Fibroblast of lung (primary cell): Measurements from ENCODE around the gene TSHZ1. TPM values are rescaled to one million over a fixed set of nuclear protein-coding genes. Genes with fewer than 3 reads are reported as not detected.

ENCODE experiments used
- DNase-seq, 2 donors: peaks; one replicate each; pipeline versions ENCODE4 v3.0.0 to v3.0.0-alpha.2; 2010; ENCODE audit warnings: low read depth in 2 of 2
- H2AFZ ChIP-seq: 2 replicates; pipeline ENCODE4 v1.5.1; 2012; ENCODE audit warnings: low read length, control low read depth, inconsistent platforms
- H3K27ac ChIP-seq: 2 replicates; pipeline ENCODE4 v1.5.1; 2011; ENCODE audit warnings: low read length, control low read depth; ENCODE audit not compliant: insufficient read depth
- H3K27me3 ChIP-seq: 2 replicates; pipeline ENCODE4 v1.5.1; 2011; ENCODE audit warnings: mild to moderate bottlenecking, low read length; ENCODE audit not compliant: control insufficient read depth, insufficient read depth
- H3K36me3 ChIP-seq: 2 replicates; pipeline ENCODE4 v1.5.1; 2011; ENCODE audit warnings: low read length; ENCODE audit not compliant: control insufficient read depth, insufficient read depth
- H3K4me1 ChIP-seq: 2 replicates; pipeline ENCODE4 v1.5.1; 2011; ENCODE audit warnings: low read length; ENCODE audit not compliant: control insufficient read depth, insufficient read depth; ENCODE audit errors: extremely low read depth
- H3K4me2 ChIP-seq: 2 replicates; pipeline ENCODE4 v1.5.1; 2011; ENCODE audit warnings: low read length, control low read depth; ENCODE audit not compliant: insufficient read depth; ENCODE audit errors: extremely low read depth
- H3K4me3 ChIP-seq, 4 experiments: fragments of 200-600 bp in 1 of 4; sonication (generic) in 1 of 4; replicated peaks in 1 of 4; 2 replicates each; pipeline ENCODE4 v1.5.1; 2011 to 2016; ENCODE audit warnings: low read length in 4 of 4, low read depth in 3 of 4, mild to moderate bottlenecking in 3 of 4, control low read depth in 2 of 4, inconsistent platforms in 1 of 4, mixed read lengths in 1 of 4; ENCODE audit not compliant: insufficient read depth in 1 of 4; ENCODE audit errors: control extremely low read depth in 1 of 4
- H3K79me2 ChIP-seq: 2 replicates; pipeline ENCODE4 v1.5.1; 2012; ENCODE audit warnings: mild to moderate bottlenecking, low read length, inconsistent platforms; ENCODE audit not compliant: control insufficient read depth, insufficient read depth
- H3K9ac ChIP-seq: 2 replicates; pipeline ENCODE4 v1.5.1; 2011; ENCODE audit warnings: mild to moderate bottlenecking, low read length, control low read depth; ENCODE audit not compliant: insufficient read depth
- H3K9me3 ChIP-seq: 2 replicates; pipeline ENCODE4 v1.5.1; 2012; ENCODE audit warnings: low read depth, low read length; ENCODE audit not compliant: control insufficient read depth, insufficient read depth
- H4K20me1 ChIP-seq: 2 replicates; pipeline ENCODE4 v1.5.1; 2011; ENCODE audit warnings: low read length; ENCODE audit not compliant: control insufficient read depth, insufficient read depth; ENCODE audit errors: extremely low read depth
- CTCF ChIP-seq, 2 donors: IDR thresholded peaks in 1 of 2; conservative IDR thresholded peaks in 1 of 2; 1 replicate in 1 of 2; 2 replicates in 1 of 2; pipeline ENCODE4 v1.5.1; 2011 to 2012; ENCODE audit warnings: low read length in 2 of 2, control low read depth in 1 of 2, inconsistent platforms in 1 of 2, low read depth in 1 of 2, mild to moderate bottlenecking in 1 of 2
- EZH2 ChIP-seq: IDR thresholded peaks from 2 replicates; pipeline ENCODE4 v1.5.1; 2012; ENCODE audit warnings: low read length, control low read depth, mild to moderate bottlenecking; ENCODE audit errors: missing control alignments
- polyA plus RNA-seq, 2 donors: library from polyadenylated mRNA; depleted of rRNA in 1 of 2; stranded (reverse) in 1 of 2; unstranded in 1 of 2; fragments of >200 nt; gene quantifications; 2 replicates each; pipeline ENCODE4 v1.2.1, GENCODE V29; 2011 to 2012; ENCODE audit warnings: missing spikeins in 1 of 2
- total RNA-seq: library from RNA; depleted of rRNA; stranded (reverse); fragments of >200 nt; gene quantifications from 2 replicates; pipeline ENCODE4 v1.2.1, GENCODE V29; 2014

TSHZ1 gene
- total and polyA plus RNA-seq, 2 donors (not counting 1 experiment from before 2014, with no cell fraction given): 4.3 TPM

GRCh38 chr18:75200071-75200470, 10.5 kb upstream of the TSHZ1 start:
- Histone ChIP-seq H3K36me3 (peaks cover 7% of the 10 kb centered on the region), H3K9ac (no peak overlapping the region), H3K9me3 (no peaks in the 10 kb centered on the region), H3K79me2 (peaks cover 48% of the 10 kb centered on the region), H3K27ac (no peak overlapping the region), H3K27me3 (no peaks in the 10 kb centered on the region), H3K4me3 (no peak overlapping the region), H3K4me1 (peaks cover 5% of the 10 kb centered on the region), H2AFZ (no peak overlapping the region), H3K4me2 (no peak overlapping the region), H4K20me1 (no peaks in the 10 kb centered on the region)
- DNase-seq: no peak
- TF ChIP-seq CTCF (conservative IDR thresholded peaks at IDR 0.05 in 1 of 2, IDR thresholded peaks at IDR 0.05 in 1 of 2; ENCODE audit: low read depth in 1 of 2, low read length in 2 of 2): no peak
- no peak for TF ChIP-seq EZH2

- Histone ChIP-seq H3K4me1 (peaks cover 5% of the 10 kb centered on the region), H3K79me2 (peaks cover 55% of the 10 kb centered on the region), H3K9me3 (no peaks in the 10 kb centered on the region), H3K27me3 (no peaks in the 10 kb centered on the region), H3K36me3 (peaks cover 7% of the 10 kb centered on the region), H3K4me3 (no peak overlapping the region), H4K20me1 (no peaks in the 10 kb centered on the region), H3K4me2 (no peak overlapping the region), H3K9ac (no peak overlapping the region), H2AFZ (no peak overlapping the region), H3K27ac (no peak overlapping the region)
- DNase-seq: no peak
- TF ChIP-seq EZH2: no peak
- no peak for TF ChIP-seq CTCF (conservative IDR thresholded peaks at IDR 0.05 in 1 of 2, IDR thresholded peaks at IDR 0.05 in 1 of 2; ENCODE audit: low read depth in 1 of 2, low read length in 2 of 2)
Measured at GRCh38 chr18:75200605-75201280, 9.9 kb upstream of the TSHZ1 start.

- no peaks in the 10 kb centered on the region for H3K27me3 ChIP-seq
Measured at GRCh38 chr18:75201282-75202270, 9.0 kb upstream of the TSHZ1 start.

More at GRCh38 chr18:75201282-75202270, 9.0 kb upstream of the TSHZ1 start:
- TF ChIP-seq EZH2: no peak
- TF ChIP-seq CTCF (conservative IDR thresholded peaks at IDR 0.05 in 1 of 2, IDR thresholded peaks at IDR 0.05 in 1 of 2; ENCODE audit: low read depth in 1 of 2, low read length in 2 of 2): no peak
- no peak overlapping the region for H3K9ac ChIP-seq
- H3K9me3 ChIP-seq: no peaks in the 10 kb centered on the region
- DNase-seq: no peak
- no peak overlapping the region for H3K4me3 ChIP-seq
- no peak overlapping the region for H3K4me2 ChIP-seq
- H2AFZ ChIP-seq: no peak overlapping the region
- peaks cover 63% of the 10 kb centered on the region for H3K79me2 ChIP-seq
- no peaks in the 10 kb centered on the region for H4K20me1 ChIP-seq
- H3K36me3 ChIP-seq: peaks cover 7% of the 10 kb centered on the region
- no peak overlapping the region for H3K27ac ChIP-seq
- H3K4me1 ChIP-seq: peaks cover 11% of the 10 kb centered on the region
